H1 (cell line): ENCODE data around the gene TAX1BP1. TPM values are rescaled to one million over a fixed set of nuclear protein-coding genes. Genes with fewer than 3 reads are reported as not detected.

Experiments used
- CTCF ChIA-PET: fragments of 300-600 bp; sonication (Branson Sonifier 250); formaldehyde crosslinking; loops from one replicate; lab custom pipeline; 2021; ENCODE audit not compliant: partially characterized antibody; lab: Charles Lee
- POLR2A ChIA-PET: fragments of 300-600 bp; sonication (Branson Sonifier 250); formaldehyde crosslinking; loops from one replicate; lab custom pipeline; 2021; ENCODE audit warnings: inconsistent platforms; ENCODE audit not compliant: partially characterized antibody; lab: Charles Lee
- DNase-seq, 2 experiments: peaks; one replicate each; pipeline versions ENCODE4 v3.0.0 to v3.0.0-alpha.2; 2010 to 2022; ENCODE audit warnings: low spot score in 2 of 2, low read depth in 1 of 2, mixed read lengths in 1 of 2
- FAIRE-seq: peaks from 2 replicates; lab custom pipeline; 2011; peaks lifted over from hg19 to GRCh38; lab: Jason Lieb, UNC
- H2AFZ ChIP-seq: 2 replicates; pipeline ENCODE4 v1.8.1; 2012; ENCODE audit warnings: low read length, inconsistent platforms
- H2AK5ac ChIP-seq: 2 replicates; pipeline ENCODE4 v1.6.1; 2013; ENCODE audit warnings: low read depth, low read length
- H2BK120ac ChIP-seq: replicated peaks from 2 replicates; pipeline ENCODE3; 2013; ENCODE audit warnings: low read depth, low read length, inconsistent platforms
- H2BK12ac ChIP-seq: 2 replicates; pipeline ENCODE4 v1.6.1; 2013; ENCODE audit warnings: low read depth, low read length
- H2BK15ac ChIP-seq: 2 replicates; pipeline ENCODE4 v1.6.1; 2013; ENCODE audit warnings: low read length
- H2BK20ac ChIP-seq: 2 replicates; pipeline ENCODE4 v1.6.1; 2013; ENCODE audit warnings: low read length
- H2BK5ac ChIP-seq: 2 replicates; pipeline ENCODE4 v1.6.1; 2013; ENCODE audit warnings: low read depth, low read length
- H3K14ac ChIP-seq: 2 replicates; pipeline ENCODE4 v1.6.1; 2013; ENCODE audit warnings: inconsistent platforms; ENCODE audit not compliant: insufficient read length
- H3K18ac ChIP-seq: 2 replicates; pipeline ENCODE4 v1.6.1; 2013; ENCODE audit warnings: low read length; ENCODE audit errors: extremely low read depth
- H3K23ac ChIP-seq: 2 replicates; pipeline ENCODE4 v1.6.1; 2013; ENCODE audit warnings: inconsistent platforms; ENCODE audit not compliant: insufficient read length
- H3K23me2 ChIP-seq: 2 replicates; pipeline ENCODE4 v1.6.1; 2013; ENCODE audit warnings: low read depth, low read length
- H3K27ac ChIP-seq: 2 replicates; pipeline ENCODE4 v1.6.1; 2011; ENCODE audit warnings: low read depth, low read length, inconsistent platforms
- H3K27me3 ChIP-seq, 4 experiments: replicated peaks in 1 of 4; 1 replicate in 1 of 4; 2 replicates in 3 of 4; pipeline versions ENCODE4 v1.6.1 to v1.8.1; 2011 to 2013; ENCODE audit warnings: low read length in 3 of 4, mild to moderate bottlenecking in 3 of 4, inconsistent platforms in 2 of 4, mixed read lengths in 2 of 4, moderate library complexity in 1 of 4; ENCODE audit not compliant: control insufficient read depth in 3 of 4, insufficient read depth in 3 of 4; ENCODE audit errors: extremely low read depth in 1 of 4
- H3K36me3 ChIP-seq, 4 experiments: 2 replicates each; pipeline versions ENCODE4 v1.6.1 to v1.8.1; 2011 to 2013; ENCODE audit warnings: mild to moderate bottlenecking in 4 of 4, low read length in 3 of 4, moderate library complexity in 2 of 4, control low read depth in 1 of 4, inconsistent platforms in 1 of 4; ENCODE audit not compliant: insufficient read depth in 4 of 4, control insufficient read depth in 2 of 4
- H3K4ac ChIP-seq: replicated peaks from 2 replicates; pipeline ENCODE3; 2013; ENCODE audit warnings: low read length, low read depth, mixed read lengths, inconsistent platforms; ENCODE audit not compliant: insufficient read length
- H3K4me1 ChIP-seq, 4 experiments: replicated peaks in 1 of 4; 1 replicate in 1 of 4; 2 replicates in 3 of 4; pipeline versions ENCODE4 v1.6.1 to v1.8.1; 2011 to 2013; ENCODE audit warnings: low read length in 3 of 4, inconsistent platforms in 2 of 4, mixed read lengths in 1 of 4; ENCODE audit not compliant: insufficient read depth in 4 of 4, control insufficient read depth in 3 of 4
- H3K4me2 ChIP-seq, 2 experiments: 2 replicates each; pipeline versions ENCODE4 v1.6.1 to v1.8.1; 2011 to 2013; ENCODE audit warnings: low read depth in 2 of 2, low read length in 2 of 2, control low read depth in 1 of 2, inconsistent platforms in 1 of 2, mild to moderate bottlenecking in 1 of 2; ENCODE audit not compliant: insufficient read depth in 1 of 2
- H3K4me3 ChIP-seq, 4 experiments: fragments of 200-600, 300-600 bp in 1 of 4; sonication (generic), shearing (Covaris generic), sonication (Bioruptor Twin) in 1 of 4; 2 replicates each; pipeline versions ENCODE4 v1.5.1 to v1.8.1; 2011 to 2016; ENCODE audit warnings: low read length in 4 of 4, low read depth in 3 of 4, control low read depth in 2 of 4, inconsistent platforms in 2 of 4, mild to moderate bottlenecking in 2 of 4, mixed read lengths in 1 of 4, moderate library complexity in 1 of 4; ENCODE audit not compliant: insufficient read depth in 2 of 4; ENCODE audit errors: extremely low read depth in 1 of 4
- H3K56ac ChIP-seq: replicated peaks from 2 replicates; pipeline ENCODE3; 2013; ENCODE audit warnings: low read depth, mild to moderate bottlenecking, mixed read lengths, low read length, inconsistent platforms; ENCODE audit not compliant: insufficient read length
- H3K79me1 ChIP-seq: 2 replicates; pipeline ENCODE4 v1.6.1; 2013; ENCODE audit warnings: low read depth, low read length, control low read depth
- H3K79me2 ChIP-seq, 2 experiments: 2 replicates each; pipeline versions ENCODE4 v1.6.1 to v1.8.1; 2012 to 2013; ENCODE audit warnings: low read length in 2 of 2, mild to moderate bottlenecking in 2 of 2, inconsistent platforms in 1 of 2; ENCODE audit not compliant: insufficient read depth in 2 of 2, control insufficient read depth in 1 of 2
- H3K9ac ChIP-seq, 4 experiments: replicated peaks in 1 of 4; 1 replicate in 1 of 4; 2 replicates in 3 of 4; pipeline versions ENCODE4 v1.6.1 to v1.8.1; 2011 to 2013; ENCODE audit warnings: low read depth in 3 of 4, low read length in 3 of 4, control low read depth in 2 of 4, mild to moderate bottlenecking in 2 of 4, moderate library complexity in 2 of 4, inconsistent platforms in 1 of 4; ENCODE audit errors: extremely low read depth in 1 of 4
- H3K9me3 ChIP-seq, 2 experiments: 2 replicates each; pipeline versions ENCODE4 v1.6.1 to v1.8.1; 2012 to 2013; ENCODE audit warnings: mild to moderate bottlenecking in 2 of 2, moderate library complexity in 2 of 2, control low read depth in 1 of 2, inconsistent platforms in 1 of 2, low read depth in 1 of 2, low read length in 1 of 2, mixed read lengths in 1 of 2; ENCODE audit not compliant: insufficient read depth in 2 of 2
- H4K20me1 ChIP-seq, 2 experiments: replicated peaks in 1 of 2; 2 replicates each; pipeline versions ENCODE3 to v1.8.1; 2011 to 2013; ENCODE audit warnings: inconsistent platforms in 2 of 2, low read length in 2 of 2, mild to moderate bottlenecking in 1 of 2; ENCODE audit not compliant: insufficient read depth in 2 of 2, control insufficient read depth in 1 of 2
- H4K5ac ChIP-seq: 2 replicates; pipeline ENCODE4 v1.6.1; 2013; ENCODE audit warnings: low read length, low read depth, mixed read lengths, inconsistent platforms; ENCODE audit not compliant: insufficient read length
- H4K8ac ChIP-seq: 2 replicates; pipeline ENCODE4 v1.8.0; 2013; ENCODE audit warnings: mild to moderate bottlenecking, moderate library complexity, low read length, inconsistent platforms; ENCODE audit not compliant: insufficient read depth; ENCODE audit errors: extremely low read depth
- H4K91ac ChIP-seq: replicated peaks from 2 replicates; pipeline ENCODE3; 2013; ENCODE audit warnings: low read length, mixed read lengths, inconsistent platforms; ENCODE audit not compliant: insufficient read length
- CHD1 ChIP-seq: IDR thresholded peaks from 2 replicates; pipeline ENCODE4 v1.6.1; 2012; ENCODE audit warnings: low read depth, low read length, improper control_type of control experiment
- CHD2 ChIP-seq: IDR thresholded peaks from 2 replicates; pipeline ENCODE4 v1.6.1; 2012; ENCODE audit warnings: low read length, improper control_type of control experiment
- FOSL1 ChIP-seq: IDR thresholded peaks from 2 replicates; pipeline ENCODE4 v1.6.1; 2011; ENCODE audit warnings: mild to moderate bottlenecking, low read depth, low read length, moderate library complexity; ENCODE audit not compliant: insufficient read depth
- HDAC2 ChIP-seq, 2 experiments: fragments of 300-600 bp in 1 of 2; sonication (generic) in 1 of 2; IDR thresholded peaks; 2 replicates each; pipeline ENCODE4 v1.6.1; 2011 to 2012; ENCODE audit warnings: low read depth in 2 of 2, low read length in 2 of 2, mild to moderate bottlenecking in 2 of 2, moderate library complexity in 2 of 2, borderline replicate concordance in 1 of 2, inconsistent platforms in 1 of 2
- NANOG ChIP-seq: IDR thresholded peaks from 2 replicates; pipeline ENCODE4 v1.6.1; 2011; ENCODE audit warnings: low read length, low read depth, mild to moderate bottlenecking, inconsistent platforms; ENCODE audit not compliant: insufficient read depth, poor library complexity, severe bottlenecking
- POLR2A ChIP-seq, 2 experiments: IDR thresholded peaks; 1 replicate in 1 of 2; 2 replicates in 1 of 2; pipeline ENCODE4 v1.6.1; 2011; ENCODE audit warnings: low read depth in 2 of 2, low read length in 2 of 2, mild to moderate bottlenecking in 2 of 2; ENCODE audit errors: control extremely low read depth in 1 of 2
- SAP30 ChIP-seq: fragments of 300-600 bp; sonication (generic); IDR thresholded peaks from 2 replicates; pipeline ENCODE4 v1.7.1; 2012; ENCODE audit warnings: low read length, moderate library complexity, mild to moderate bottlenecking, inconsistent platforms; ENCODE audit not compliant: insufficient read depth, insufficient replicate concordance
- SIRT6 ChIP-seq: IDR thresholded peaks from one replicate; pipeline ENCODE4 v1.7.1; 2012; ENCODE audit warnings: low read length, inconsistent platforms
- SP1 ChIP-seq: IDR thresholded peaks from 2 replicates; pipeline ENCODE4 v1.6.1; 2011; ENCODE audit warnings: low read depth, low read length
- TAF1 ChIP-seq: IDR thresholded peaks from 2 replicates; pipeline ENCODE4 v1.6.1; 2011; ENCODE audit warnings: mild to moderate bottlenecking, low read depth, low read length
- TAF7 ChIP-seq: optimal IDR thresholded peaks from 2 replicates; pipeline ENCODE3; 2011; ENCODE audit warnings: low read depth, mild to moderate bottlenecking, inconsistent platforms, low read length, moderate library complexity, borderline replicate concordance
- ZNF274 ChIP-seq: IDR thresholded peaks from 2 replicates; pipeline ENCODE4 v1.7.0; 2012; ENCODE audit warnings: low read length, borderline replicate concordance; ENCODE audit errors: extremely low read depth
- WGBS, 2 experiments: shearing (Covaris generic) in 1 of 2; methylation state at CpG; one replicate each; pipeline versions ENCODE4 v1.1.6 to v1.1.7; 2013 to 2015; ENCODE audit warnings: low lambda C conversion rate in 2 of 2, mixed read lengths in 2 of 2, inconsistent platforms in 1 of 2, low coverage in 1 of 2, missing lambda C conversion rate in 1 of 2; ENCODE audit not compliant: insufficient replicate concordance in 2 of 2, insufficient coverage in 1 of 2, insufficient read length in 1 of 2; ENCODE audit errors: extremely low coverage in 1 of 2, missing lambda C conversion rate in 1 of 2; 5-methylcytosine and 5-hydroxymethylcytosine counted together
- polyA plus RNA-seq, 7 experiments: library from polyadenylated mRNA; depleted of rRNA in 3 of 7; stranded (reverse) in 5 of 7; unstranded in 2 of 7; fragments of >200 nt in 5 of 7; fragments of 200-250 nt in 2 of 7; gene quantifications; 1 replicate in 5 of 7; 2 replicates in 1 of 7; 4 replicates in 1 of 7; pipeline versions ENCODE4 v1.2.1 to v1.2.3, GENCODE V29; 2011 to 2013; ENCODE audit warnings: missing spikeins in 2 of 7, mixed read lengths in 2 of 7
- total RNA-seq: library from RNA; stranded (reverse); fragmentation: NEBNext Ultra II Directional; extraction: Animal tissue kit (Norgen Biotek cat#: 25700); gene quantifications from 2 replicates; pipeline ENCODE4 v1.2.1, GENCODE V29; 2021
- TF ChIP-seq, protein P1 (sequence below): IDR thresholded peaks from 2 replicates; pipeline ENCODE4 v1.6.1; 2012; ENCODE audit warnings: inconsistent platforms

Gene TAX1BP1
- total and polyA plus RNA-seq, 2 of the 8 experiments (the other 6 are each of a cell fraction or from before 2014, with no cell fraction given) = 56.0 to 62.7 TPM

DNA sequence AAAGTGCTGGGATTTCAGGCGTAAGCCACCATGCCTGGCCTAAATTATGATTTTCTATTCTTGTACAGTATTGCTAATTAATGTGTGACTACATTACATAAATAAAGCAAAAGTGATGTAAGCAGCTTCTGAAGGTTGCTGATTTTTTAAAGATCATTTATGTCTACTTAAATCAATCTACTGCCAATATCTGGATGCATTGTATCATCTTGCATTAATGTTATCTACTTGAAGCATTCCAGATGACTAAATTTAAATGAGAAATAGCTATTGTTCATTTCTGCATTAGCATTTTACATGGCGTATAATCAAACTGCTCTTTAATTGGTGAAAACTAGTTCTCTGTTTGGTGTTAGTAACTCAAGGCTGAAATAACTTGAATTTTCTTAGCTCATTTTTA lies 40.2 kb upstream of the TAX1BP1 start:
- Histone ChIP-seq H3K56ac (no peak overlapping the region), H3K9ac (no peak overlapping the region), H3K4ac (no peak overlapping the region), H3K23me2 (no peaks in the 10 kb centered on the region), H3K27me3 (no peaks in the 10 kb centered on the region), H2BK15ac (no peak overlapping the region), H3K14ac (no peak overlapping the region), H4K20me1 (no peaks in the 10 kb centered on the region), H2AK5ac (no peak overlapping the region), H3K36me3 (no peaks in the 10 kb centered on the region), H2AFZ (no peak overlapping the region), H3K9me3 (no peaks in the 10 kb centered on the region), H3K18ac (no peak overlapping the region), H3K4me3 (no peak overlapping the region), H4K8ac (no peak overlapping the region), H3K23ac (no peak overlapping the region), H3K79me1 (no peaks in the 10 kb centered on the region), H2BK12ac (no peak overlapping the region), H3K27ac (no peak overlapping the region), H2BK120ac (no peak overlapping the region), H4K5ac (no peak overlapping the region), H3K4me2 (no peak overlapping the region), H4K91ac (no peak overlapping the region), H3K4me1 (no peaks in the 10 kb centered on the region), H2BK20ac (no peak overlapping the region), H2BK5ac (no peak overlapping the region), H3K79me2 (no peaks in the 10 kb centered on the region)
- POLR2A ChIA-PET = no interaction called here
- CTCF ChIA-PET = interaction anchor here (0.7 to 1.6 kb wide), 4 partner anchors 90 to 237 kb away, joined by 3 to 5 read pairs (median 3); no protein-coding TSS in a partner anchor
- no peak for TF ChIP-seq NANOG
- no peak for TF ChIP-seq FOSL1
- no peak for TF ChIP-seq HDAC2 (IDR thresholded peaks at IDR 0.05; ENCODE audit: borderline replicate concordance in 1 of 2, low read depth in 2 of 2, low read length in 2 of 2)
- TF ChIP-seq, protein P1, sequence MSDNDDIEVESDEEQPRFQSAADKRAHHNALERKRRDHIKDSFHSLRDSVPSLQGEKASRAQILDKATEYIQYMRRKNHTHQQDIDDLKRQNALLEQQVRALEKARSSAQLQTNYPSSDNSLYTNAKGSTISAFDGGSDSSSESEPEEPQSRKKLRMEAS = no peak
- TF ChIP-seq ZNF274 = no peak
- no peak for TF ChIP-seq SP1
- no peak for TF ChIP-seq SIRT6
- no peak for TF ChIP-seq TAF7
- TF ChIP-seq TAF1 = no peak
- no peak for TF ChIP-seq POLR2A (IDR thresholded peaks at IDR 0.05; ENCODE audit: control extremely low read depth in 1 of 2, low read depth in 2 of 2, low read length in 2 of 2)
- TF ChIP-seq SAP30 = no peak
- TF ChIP-seq CHD2 = no peak
- TF ChIP-seq CHD1 = no peak
- no peak for DNase-seq
- 83% methylated on average over 2 of the region's 2 CpGs; no CpG with 5 or more reads in 1 of the 2 experiments for WGBS, 2 experiments
- FAIRE-seq = no peak
